Adrenal gland (tissue), 12 donors: ENCODE results near the gene STARD7. TPM values are rescaled to one million over a fixed set of nuclear protein-coding genes. Genes with fewer than 3 reads are reported as not detected.

Experiments used
- DNase-seq, 7 donors: peaks; one replicate each; pipeline ENCODE4 v3.0.0-alpha.2; 2019 to 2020
- H3K27ac ChIP-seq, 5 donors: fragments of 200-600 bp; sonication (generic) in 4 of 5; 1 replicate in 3 of 5; 2 replicates in 2 of 5; pipeline versions ENCODE4 v1.5.1 to v1.8.0; 2016 to 2020; ENCODE audit warnings: mild to moderate bottlenecking in 1 of 5
- H3K27me3 ChIP-seq: fragments of 200-600 bp; 2 replicates; pipeline ENCODE4 v1.8.0; 2021
- H3K36me3 ChIP-seq, 2 donors: fragments of 200-600 bp; replicated peaks in 1 of 2; 1 replicate in 1 of 2; 2 replicates in 1 of 2; pipeline versions ENCODE4 v1.5.1 to v1.8.0; 2018 to 2022
- H3K4me1 ChIP-seq, 2 donors: fragments of 200-600 bp; replicated peaks in 1 of 2; 1 replicate in 1 of 2; 2 replicates in 1 of 2; pipeline versions ENCODE4 v1.5.1 to v1.8.0; 2018 to 2021
- H3K4me3 ChIP-seq, 4 donors: fragments of 200-600 bp; sonication (generic) in 3 of 4; one replicate each; pipeline ENCODE4 v1.5.1; 2016 to 2018
- H3K9me3 ChIP-seq, 3 donors: fragments of 200-600 bp; sonication (generic) in 1 of 3; replicated peaks in 1 of 3; 1 replicate in 2 of 3; 2 replicates in 1 of 3; pipeline versions ENCODE4 v1.5.1 to v1.8.0; 2016 to 2021
- CTCF ChIP-seq, 6 experiments: fragments of 450-650 bp in 4 of 6; fragments of 200-600 bp in 2 of 6; sonication (generic) in 1 of 6; IDR thresholded peaks; 1 replicate in 5 of 6; 2 replicates in 1 of 6; pipeline versions ENCODE4 v1.5.1 to v1.8.0; 2016 to 2021; ENCODE audit warnings: antibody characterized with exemption in 6 of 6, mild to moderate bottlenecking in 2 of 6, moderate library complexity in 1 of 6
- POLR2A ChIP-seq, 2 donors: fragments of 450-650 bp; IDR thresholded peaks; one replicate each; pipeline ENCODE4 v1.6.1; 2017; ENCODE audit warnings: antibody characterized with exemption in 2 of 2, mild to moderate bottlenecking in 2 of 2, moderate library complexity in 1 of 2
- WGBS, 4 donors: extraction: QIAGEN DNeasy Blood & Tissue Kit in 2 of 4; methylation state at CpG; one replicate each; pipeline versions ENCODE4 v1.1.5 to v1.1.7; 2013 to 2017; 5-methylcytosine and 5-hydroxymethylcytosine counted together
- intact Hi-C, 2 donors: fragments of 100-400 bp; cut with DNase I; formaldehyde crosslinking; loops; one replicate each; pipeline versions ENCODE4 v1.14.1 to v1.15.0; 2022 to 2023
- polyA plus RNA-seq, 3 donors: library from polyadenylated mRNA; stranded (reverse); fragments of 200-250 nt in 2 of 3; fragments of 350-450 nt in 1 of 3; fragmentation: Illumina TruSeq in 1 of 3; extraction: RNeasy Lipid Tissue Mini Kit (QIAGEN cat#74804) in 1 of 3; gene quantifications; one replicate each; pipeline ENCODE4 v1.2.3, GENCODE V29; 2013 to 2014
- total RNA-seq, 9 donors: library from RNA; depleted of rRNA in 4 of 9; stranded (reverse); fragments of >200 nt in 4 of 9; fragments of 120-200 nt in 1 of 9; fragmentation: NEBNext Ultra II Directional in 1 of 9; extraction: Animal tissue kit (Norgen Biotek cat#: 25700) in 1 of 9; gene quantifications; one replicate each; pipeline versions ENCODE4 v1.1.0 to v1.2.4, GENCODE V29; 2013 to 2023
- donor health status: healthy with polysubstance abuse.
- donor health status: Bipolar disorder and iron deficiency.
- donor health status: DM: yes; HTN: yes; CAD: no.
- donor health status: DM: no; HTN: no; CAD: no.
- donor health status: DM: no; HTN: no; CAD: no.
- donor health status: DM: yes; HTN: yes; CAD: no.

The STARD7 gene
- total and polyA plus RNA-seq, 12 donors = 37.8 to 209 (median 160) TPM

GRCh38 chr2:96184989-96185388 is 23.6 kb downstream of the STARD7 start:
- H3K4me1 ChIP-seq = no peaks in the 10 kb centered on the region
- WGBS, 4 donors = 84 to 90% (median 85%) methylated on average over 8 of the region's 8 CpGs
- no peaks in the 10 kb centered on the region for H3K27me3 ChIP-seq
- intact Hi-C loops = no loop called here
- H3K9me3 ChIP-seq = no peaks in the 10 kb centered on the region
- peaks cover 0 to 57% of the 10 kb centered on the region in 2 donors for H3K36me3 ChIP-seq
- TF ChIP-seq CTCF (IDR thresholded peaks at IDR 0.05) (no peak), POLR2A (IDR thresholded peaks at IDR 0.05) (no peak)
- DNase-seq = no peak
- H3K4me3 ChIP-seq = no peak overlapping the region
- H3K27ac ChIP-seq = no peak overlapping the region

- Histone ChIP-seq H3K36me3 (peaks cover 0 to 49% of the 10 kb centered on the region in 2 donors), H3K27ac (no peak overlapping the region), H3K4me3 (no peak overlapping the region), H3K4me1 (no peaks in the 10 kb centered on the region), H3K27me3 (no peaks in the 10 kb centered on the region), H3K9me3 (no peaks in the 10 kb centered on the region)
- DNase-seq = no peak
- TF ChIP-seq CTCF (IDR thresholded peaks at IDR 0.05) = no peak
- no peak for TF ChIP-seq POLR2A (IDR thresholded peaks at IDR 0.05)
- intact Hi-C loops = no loop called here
- 88 to 94% (median 91%) methylated on average over 8 of the region's 8 CpGs for WGBS, 4 donors
Observed at GRCh38 chr2:96184188-96184587, 24.4 kb downstream of the STARD7 start.

- no peak for DNase-seq
- Histone ChIP-seq H3K4me1 (no peaks in the 10 kb centered on the region), H3K27me3 (no peaks in the 10 kb centered on the region), H3K27ac (no peak overlapping the region), H3K4me3 (no peak overlapping the region), H3K9me3 (no peaks in the 10 kb centered on the region), H3K36me3 (peaks cover 0 to 29% of the 10 kb centered on the region in 2 donors)
- TF ChIP-seq CTCF (IDR thresholded peaks at IDR 0.05) (no peak), POLR2A (IDR thresholded peaks at IDR 0.05) (no peak)
- intact Hi-C loops = no loop called here
- WGBS, 4 donors = 72 to 82% (median 78%) methylated on average over 5 of the region's 5 CpGs
Observed at GRCh38 chr2:96181529-96181928, 27.1 kb downstream of the STARD7 start.

GRCh38 chr2:96180521-96180920 is 28.1 kb downstream of the STARD7 start:
- TF ChIP-seq CTCF (IDR thresholded peaks at IDR 0.05) (no peak), POLR2A (IDR thresholded peaks at IDR 0.05) (no peak)
- no peak for DNase-seq
- H3K27ac ChIP-seq = no peak overlapping the region
- H3K36me3 ChIP-seq = peaks cover 0 to 19% of the 10 kb centered on the region in 2 donors
- no peaks in the 10 kb centered on the region for H3K27me3 ChIP-seq
- intact Hi-C loops = no loop called here
- H3K4me3 ChIP-seq = no peak overlapping the region
- H3K9me3 ChIP-seq = no peaks in the 10 kb centered on the region
- H3K4me1 ChIP-seq = peaks cover 0 to 8% of the 10 kb centered on the region in 2 donors
